NCI-H1436 treated with DMSO at 0.1 percent for 48 hours (cell line): ENCODE data around the gene CLDN20.
"Not testable (repeated sequence)": the region's sequence is repeated elsewhere in the genome, so short reads cannot be mapped to it uniquely, and the experiment has no call there.

Source experiments
- DNase-seq: peaks from one replicate; lab custom pipeline; 2025; lab: John Stamatoyannopoulos, UW

Gene CLDN20

GRCh38 chr6:155263373-155264063 is at the start of gene CLDN20:
Gene CLDN20 (plus strand): TSS chr6:155264013. CDS start chr6:155275720, 11,707 bp downstream.
- no peak for DNase-seq

- no peak for DNase-seq
Observed at GRCh38 chr6:155215906-155216305, 47.9 kb upstream of the CLDN20 start.

GRCh38 chr6:155216312-155217046 is 47.3 kb upstream of the CLDN20 start:
- no peak for DNase-seq

GRCh38 chr6:155218711-155219110 is 45.1 kb upstream of the CLDN20 start:
- DNase-seq, result not testable (repeated sequence)

GRCh38 chr6:155219299-155219698 is 44.5 kb upstream of the CLDN20 start:
- DNase-seq, result no peak

GRCh38 chr6:155219858-155220301 is 43.9 kb upstream of the CLDN20 start:
- no peak for DNase-seq

GRCh38 chr6:155221086-155221485 is 42.7 kb upstream of the CLDN20 start:
- no peak for DNase-seq

GRCh38 chr6:155222506-155222905 is 41.3 kb upstream of the CLDN20 start:
- DNase-seq, result no peak

- no peak for DNase-seq
Observed at GRCh38 chr6:155223646-155224451, 40.0 kb upstream of the CLDN20 start.

- DNase-seq, result no peak
Observed at GRCh38 chr6:155224618-155225017, 39.2 kb upstream of the CLDN20 start.

- no peak for DNase-seq
Observed at GRCh38 chr6:155227046-155227445, 36.8 kb upstream of the CLDN20 start.

- no peak for DNase-seq
Observed at GRCh38 chr6:155228546-155229166, 35.2 kb upstream of the CLDN20 start.

- DNase-seq, result not testable (repeated sequence)
Observed at GRCh38 chr6:155230975-155231374, 32.8 kb upstream of the CLDN20 start.

GRCh38 chr6:155232848-155233247 is 31.0 kb upstream of the CLDN20 start:
- no peak for DNase-seq

- no peak for DNase-seq
Observed at GRCh38 chr6:155234167-155234566, 29.6 kb upstream of the CLDN20 start.

- no peak for DNase-seq
Observed at GRCh38 chr6:155234687-155235086, 29.1 kb upstream of the CLDN20 start.

- DNase-seq, result no peak
Observed at GRCh38 chr6:155235087-155235486, 28.7 kb upstream of the CLDN20 start.

GRCh38 chr6:155237613-155238012 is 26.2 kb upstream of the CLDN20 start:
- DNase-seq, result no peak

GRCh38 chr6:155240905-155241600 is 22.8 kb upstream of the CLDN20 start:
- DNase-seq, result no peak

GRCh38 chr6:155241966-155242365 is 21.8 kb upstream of the CLDN20 start:
- no peak for DNase-seq

GRCh38 chr6:155244434-155244833 is 19.4 kb upstream of the CLDN20 start:
- no peak for DNase-seq

- no peak for DNase-seq
Observed at GRCh38 chr6:155245193-155245592, 18.6 kb upstream of the CLDN20 start.
